HepG2 (cell line): ENCODE results near the gene PVR. TPM values are rescaled to one million over a fixed set of nuclear protein-coding genes. Genes with fewer than 3 reads are reported as not detected.

Experiments
- CHD4 ChIP-seq: fragments of 200-600 bp; sonication (generic); IDR thresholded peaks from 2 replicates; pipeline ENCODE4 v1.7.0; 2017; ENCODE audit warnings: mild to moderate bottlenecking, low read length, borderline replicate concordance
- FOXA3 ChIP-seq: IDR thresholded peaks from 2 replicates; pipeline ENCODE4 v1.6.1; 2016; ENCODE audit warnings: missing genetic modification reagents, missing compliant biosample characterization
- HOXA5 ChIP-seq: sonication (generic); formaldehyde crosslinking; IDR thresholded peaks from 2 replicates; pipeline ENCODE4 v1.4.0; 2020; ENCODE audit warnings: missing genetic modification reagents
- HOXA9 ChIP-seq: sonication (generic); formaldehyde crosslinking; IDR thresholded peaks from 2 replicates; pipeline ENCODE4 v1.8.1; 2022; ENCODE audit warnings: missing genetic modification reagents, mild to moderate bottlenecking, moderate library complexity, borderline replicate concordance
- KDM6A ChIP-seq: IDR thresholded peaks from 2 replicates; pipeline ENCODE4 v1.6.1; 2016; ENCODE audit warnings: low read depth
- PPARG ChIP-seq: conservative IDR thresholded peaks from 2 replicates; pipeline ENCODE4 v1.6.1; 2016; ENCODE audit warnings: missing biosample characterization, missing genetic modification reagents
- RCOR2 ChIP-seq: IDR thresholded peaks from 2 replicates; pipeline ENCODE4 v1.6.1; 2016; ENCODE audit warnings: missing biosample characterization, missing genetic modification reagents
- SALL2 ChIP-seq: sonication (generic); formaldehyde crosslinking; IDR thresholded peaks from 2 replicates; pipeline ENCODE4 v1.8.1; 2023; ENCODE audit warnings: mild to moderate bottlenecking, missing genetic modification reagents, inconsistent platforms
- SAP130 ChIP-seq: IDR thresholded peaks from 2 replicates; pipeline ENCODE4 v1.6.1; 2016; ENCODE audit warnings: low read depth
- SPEN ChIP-seq: sonication (generic); formaldehyde crosslinking; IDR thresholded peaks from 2 replicates; pipeline ENCODE4 v1.5.1; 2020; ENCODE audit warnings: low read depth, mild to moderate bottlenecking, missing genetic modification reagents
- ZBTB39 ChIP-seq: sonication (generic); formaldehyde crosslinking; IDR thresholded peaks from 2 replicates; pipeline ENCODE4 v1.5.0; 2020; ENCODE audit warnings: missing genetic modification reagents
- ZC3H4 ChIP-seq: sonication (generic); formaldehyde crosslinking; IDR thresholded peaks from 2 replicates; pipeline ENCODE4 v1.4.0; 2020; ENCODE audit warnings: missing genetic modification reagents, borderline replicate concordance
- ZNF20 ChIP-seq: sonication (generic); formaldehyde crosslinking; IDR thresholded peaks from 2 replicates; pipeline ENCODE4 v1.4.0; 2020; ENCODE audit warnings: mild to moderate bottlenecking, moderate library complexity, missing genetic modification reagents
- ZNF274 ChIP-seq: sonication (generic); formaldehyde crosslinking; IDR thresholded peaks from 2 replicates; pipeline ENCODE4 v1.5.1; 2020; ENCODE audit warnings: mild to moderate bottlenecking, missing genetic modification reagents
- ZNF362 ChIP-seq: sonication (generic); formaldehyde crosslinking; IDR thresholded peaks from 2 replicates; pipeline ENCODE4 v1.4.0; 2020; ENCODE audit warnings: missing genetic modification reagents, mild to moderate bottlenecking, borderline replicate concordance
- ZNF768 ChIP-seq: sonication (generic); formaldehyde crosslinking; IDR thresholded peaks from 2 replicates; pipeline ENCODE4 v1.4.0; 2020; ENCODE audit warnings: missing genetic modification reagents
- ZNF816 ChIP-seq: sonication (generic); formaldehyde crosslinking; IDR thresholded peaks from 2 replicates; pipeline ENCODE4 v1.8.0; 2022; ENCODE audit warnings: missing genetic modification reagents, mild to moderate bottlenecking, borderline replicate concordance
- ZXDC ChIP-seq: sonication (generic); formaldehyde crosslinking; IDR thresholded peaks from 2 replicates; pipeline ENCODE4 v1.5.0; 2020; ENCODE audit warnings: mild to moderate bottlenecking, missing genetic modification reagents
- polyA plus RNA-seq, 8 experiments: library from polyadenylated mRNA; depleted of rRNA in 3 of 8; stranded (reverse) in 7 of 8; unstranded in 1 of 8; fragments of >200 nt; fragmentation: Illumina TruSeq in 4 of 8; extraction: Trizol in 4 of 8; gene quantifications; 2 replicates each; pipeline versions ENCODE4 v1.2.1 to v1.2.3, GENCODE V29; 2011 to 2016; ENCODE audit warnings: low read depth in 4 of 8, missing spikeins in 1 of 8, mixed read lengths in 1 of 8; ENCODE audit not compliant: insufficient read depth in 1 of 8
- total RNA-seq, 5 experiments: library from RNA; depleted of rRNA; stranded (reverse); fragments of >200 nt; fragmentation: Illumina TruSeq; extraction: Trizol; gene quantifications; 2 replicates each; pipeline ENCODE4 v1.2.3, GENCODE V29; 2016; ENCODE audit warnings: low read depth in 1 of 5
- TF ChIP-seq, protein P1 (sequence below): sonication (generic); formaldehyde crosslinking; IDR thresholded peaks from 2 replicates; pipeline ENCODE4 v1.4.0; 2020; ENCODE audit warnings: missing genetic modification reagents, borderline replicate concordance
- TF ChIP-seq, protein P2 (sequence below): IDR thresholded peaks from 2 replicates; pipeline ENCODE4 v1.6.1; 2016; ENCODE audit warnings: mild to moderate bottlenecking
- TF ChIP-seq, protein P3 (sequence below): IDR thresholded peaks from 2 replicates; pipeline ENCODE4 v1.6.1; 2016; ENCODE audit warnings: low read depth, borderline replicate concordance

PVR gene
- total and polyA plus RNA-seq, 2 of the 13 experiments (the other 11 are each of a cell fraction or from before 2014, with no cell fraction given): 43.4 to 46.6 TPM

DNA sequence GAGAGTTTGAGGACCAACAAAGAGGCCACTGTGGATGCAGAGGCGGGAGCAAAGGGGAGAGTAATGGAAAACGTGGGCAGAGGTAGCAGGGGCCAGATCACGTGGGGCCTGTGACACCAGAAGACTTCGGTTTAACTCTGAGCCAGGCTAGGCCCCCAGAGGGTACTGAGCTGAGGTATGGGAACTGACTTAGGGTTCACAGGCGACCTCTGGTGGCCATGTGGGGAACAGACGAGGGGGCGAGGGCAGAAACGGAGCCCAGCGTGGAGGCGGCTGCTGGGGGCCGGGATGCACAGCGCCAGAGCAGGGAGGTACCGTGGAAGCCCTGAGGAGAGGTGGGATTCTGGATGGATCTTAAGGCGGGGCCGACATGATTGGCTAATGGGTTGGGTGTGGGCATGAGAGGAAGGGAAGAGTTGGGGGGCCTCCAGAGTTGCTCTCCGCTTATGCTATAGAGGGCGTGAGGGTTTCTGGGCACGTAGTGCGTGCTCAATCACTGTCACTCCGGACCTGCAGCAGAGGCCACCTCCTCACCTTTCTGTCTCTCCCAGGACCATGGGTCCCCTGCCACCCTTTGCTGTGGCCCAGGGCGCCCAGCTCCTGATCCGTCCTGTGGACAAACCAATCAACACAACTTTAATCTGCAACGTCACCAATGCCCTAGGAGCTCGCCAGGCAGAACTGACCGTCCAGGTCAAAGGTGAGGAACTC lies 13.7 kb downstream of the PVR start (continued):
- TF ChIP-seq, protein P1, sequence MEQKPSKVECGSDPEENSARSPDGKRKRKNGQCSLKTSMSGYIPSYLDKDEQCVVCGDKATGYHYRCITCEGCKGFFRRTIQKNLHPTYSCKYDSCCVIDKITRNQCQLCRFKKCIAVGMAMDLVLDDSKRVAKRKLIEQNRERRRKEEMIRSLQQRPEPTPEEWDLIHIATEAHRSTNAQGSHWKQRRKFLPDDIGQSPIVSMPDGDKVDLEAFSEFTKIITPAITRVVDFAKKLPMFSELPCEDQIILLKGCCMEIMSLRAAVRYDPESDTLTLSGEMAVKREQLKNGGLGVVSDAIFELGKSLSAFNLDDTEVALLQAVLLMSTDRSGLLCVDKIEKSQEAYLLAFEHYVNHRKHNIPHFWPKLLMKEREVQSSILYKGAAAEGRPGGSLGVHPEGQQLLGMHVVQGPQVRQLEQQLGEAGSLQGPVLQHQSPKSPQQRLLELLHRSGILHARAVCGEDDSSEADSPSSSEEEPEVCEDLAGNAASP (CRISPR knock-in tag): no peak
- TF ChIP-seq SPEN: peak; percentile 50; the same call in 1 of the 2 replicates
- no peak for TF ChIP-seq CHD4
- TF ChIP-seq FOXA3: peak; percentile 7; the same call in 1 of the 2 replicates
- TF ChIP-seq, protein P2, sequence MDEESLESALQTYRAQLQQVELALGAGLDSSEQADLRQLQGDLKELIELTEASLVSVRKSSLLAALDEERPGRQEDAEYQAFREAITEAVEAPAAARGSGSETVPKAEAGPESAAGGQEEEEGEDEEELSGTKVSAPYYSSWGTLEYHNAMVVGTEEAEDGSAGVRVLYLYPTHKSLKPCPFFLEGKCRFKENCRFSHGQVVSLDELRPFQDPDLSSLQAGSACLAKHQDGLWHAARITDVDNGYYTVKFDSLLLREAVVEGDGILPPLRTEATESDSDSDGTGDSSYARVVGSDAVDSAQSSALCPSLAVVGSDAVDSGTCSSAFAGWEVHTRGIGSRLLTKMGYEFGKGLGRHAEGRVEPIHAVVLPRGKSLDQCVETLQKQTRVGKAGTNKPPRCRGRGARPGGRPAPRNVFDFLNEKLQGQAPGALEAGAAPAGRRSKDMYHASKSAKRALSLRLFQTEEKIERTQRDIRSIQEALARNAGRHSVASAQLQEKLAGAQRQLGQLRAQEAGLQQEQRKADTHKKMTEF (CRISPR knock-in tag): no peak
- TF ChIP-seq, protein P3, sequence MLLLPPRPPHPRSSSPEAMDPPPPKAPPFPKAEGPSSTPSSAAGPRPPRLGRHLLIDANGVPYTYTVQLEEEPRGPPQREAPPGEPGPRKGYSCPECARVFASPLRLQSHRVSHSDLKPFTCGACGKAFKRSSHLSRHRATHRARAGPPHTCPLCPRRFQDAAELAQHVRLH: peak; percentile 43; the same call in 1 of the 2 replicates
- no peak for TF ChIP-seq ZBTB39 (CRISPR knock-in tag)
- TF ChIP-seq ZC3H4 (CRISPR knock-in tag): no peak
- no peak for TF ChIP-seq KDM6A (CRISPR knock-in tag)
- TF ChIP-seq PPARG: no peak
- no peak for TF ChIP-seq ZNF816 (CRISPR knock-in tag)
- TF ChIP-seq ZNF20 (CRISPR knock-in tag): no peak
- no peak for TF ChIP-seq ZXDC (CRISPR knock-in tag)
- no peak for TF ChIP-seq HOXA9 (CRISPR knock-in tag)
- 0 out of 2 replicates have a peak, but pooled peaks have one; percentile 36 for TF ChIP-seq SALL2 (CRISPR knock-in tag)
- peak; percentile 85 for TF ChIP-seq ZNF768
- TF ChIP-seq ZNF362: no peak
- peak; percentile 27; the same call in 1 of the 2 replicates for TF ChIP-seq ZNF274 (CRISPR knock-in tag)
- TF ChIP-seq SAP130 (CRISPR knock-in tag): 0 out of 2 replicates have a peak, but pooled peaks have one; percentile 15
- TF ChIP-seq HOXA5: no peak
- no peak for TF ChIP-seq RCOR2 (CRISPR knock-in tag)
